GM13976 (cell line): ENCODE data around the gene HS3ST6.

ENCODE experiments used
- DNase-seq: peaks from one replicate; pipeline ENCODE4 v3.0.0; 2012; ENCODE audit warnings: low spot score
- in situ Hi-C: fragments of 300-500 bp; cut with MboI; formaldehyde crosslinking; loops from one replicate; pipeline ENCODE4 v1.12.0; 2022; ENCODE audit warnings: low sequenced_read_pairs, mixed read lengths, inconsistent platforms; ENCODE audit not compliant: unreplicated experiment
- TF ChIP-seq, protein P1 (sequence below): IDR thresholded peaks from 2 replicates; pipeline ENCODE4 v1.5.1; 2012; ENCODE audit warnings: borderline replicate concordance, mild to moderate bottlenecking; ENCODE audit not compliant: insufficient read depth; ENCODE audit errors: extremely low read depth, missing control alignments, control extremely low read depth

Gene HS3ST6

DNA sequence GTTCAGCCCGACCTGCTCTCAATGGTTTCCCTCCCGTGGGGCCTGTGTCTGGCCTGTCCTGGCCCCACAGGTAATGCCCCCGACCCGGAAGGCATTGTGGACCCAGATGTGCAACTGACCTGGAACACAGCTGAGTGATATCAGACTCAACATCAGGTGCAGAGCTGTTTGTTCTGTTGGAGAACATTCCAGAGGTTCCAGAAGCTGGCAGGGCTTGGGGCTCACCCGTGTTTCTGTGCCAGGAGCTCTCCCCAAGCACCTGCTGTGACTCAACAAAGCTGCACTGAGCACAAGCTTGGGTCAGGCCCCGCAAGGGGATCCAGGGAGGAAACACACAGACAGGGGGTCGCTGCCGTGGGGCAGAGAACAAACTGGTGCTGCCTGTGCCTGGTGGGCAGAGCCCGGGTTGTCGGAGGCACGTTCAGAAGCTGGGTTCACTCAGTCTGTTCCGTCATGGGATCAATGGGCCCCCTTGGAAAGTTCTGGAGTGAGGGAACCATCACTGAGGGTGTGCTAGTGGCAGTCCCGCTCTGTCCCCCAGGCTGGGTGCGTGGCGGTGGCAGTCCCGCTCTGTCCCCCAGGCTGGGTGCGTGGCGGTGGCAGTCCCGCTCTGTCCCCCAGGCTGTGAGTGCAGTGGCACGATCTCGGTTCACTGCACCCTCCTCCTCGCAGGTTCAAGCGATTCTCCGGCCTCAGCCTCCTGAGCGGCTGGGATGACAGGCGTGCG lies 22.1 kb downstream of the HS3ST6 start:
- in situ Hi-C loops, result no loop called here
- TF ChIP-seq, protein P1, sequence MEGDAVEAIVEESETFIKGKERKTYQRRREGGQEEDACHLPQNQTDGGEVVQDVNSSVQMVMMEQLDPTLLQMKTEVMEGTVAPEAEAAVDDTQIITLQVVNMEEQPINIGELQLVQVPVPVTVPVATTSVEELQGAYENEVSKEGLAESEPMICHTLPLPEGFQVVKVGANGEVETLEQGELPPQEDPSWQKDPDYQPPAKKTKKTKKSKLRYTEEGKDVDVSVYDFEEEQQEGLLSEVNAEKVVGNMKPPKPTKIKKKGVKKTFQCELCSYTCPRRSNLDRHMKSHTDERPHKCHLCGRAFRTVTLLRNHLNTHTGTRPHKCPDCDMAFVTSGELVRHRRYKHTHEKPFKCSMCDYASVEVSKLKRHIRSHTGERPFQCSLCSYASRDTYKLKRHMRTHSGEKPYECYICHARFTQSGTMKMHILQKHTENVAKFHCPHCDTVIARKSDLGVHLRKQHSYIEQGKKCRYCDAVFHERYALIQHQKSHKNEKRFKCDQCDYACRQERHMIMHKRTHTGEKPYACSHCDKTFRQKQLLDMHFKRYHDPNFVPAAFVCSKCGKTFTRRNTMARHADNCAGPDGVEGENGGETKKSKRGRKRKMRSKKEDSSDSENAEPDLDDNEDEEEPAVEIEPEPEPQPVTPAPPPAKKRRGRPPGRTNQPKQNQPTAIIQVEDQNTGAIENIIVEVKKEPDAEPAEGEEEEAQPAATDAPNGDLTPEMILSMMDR, result no peak
- no peak for DNase-seq

DNA sequence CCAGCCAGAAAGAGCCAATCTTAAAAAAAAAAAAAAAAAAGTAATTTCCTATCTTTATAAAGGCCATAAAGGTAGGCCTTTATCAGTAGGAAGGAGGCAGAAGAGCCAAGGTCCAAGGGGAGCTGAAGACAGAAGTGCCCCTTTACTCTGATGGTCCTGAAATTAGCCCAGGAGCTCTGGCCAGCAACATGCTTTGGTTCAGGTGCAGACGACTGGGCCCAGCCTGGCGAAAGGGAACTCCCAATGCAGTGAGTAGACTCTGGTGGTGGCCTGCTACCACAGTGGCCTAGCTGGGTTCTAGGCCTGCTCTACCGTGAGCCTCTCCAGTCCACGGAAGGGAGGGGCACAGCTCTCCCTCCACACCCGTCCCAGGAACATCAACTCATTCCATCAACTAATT lies 23.1 kb downstream of the HS3ST6 start:
- no peak for DNase-seq
- in situ Hi-C loops, result no loop called here
- TF ChIP-seq, protein P1, result no peak

DNA sequence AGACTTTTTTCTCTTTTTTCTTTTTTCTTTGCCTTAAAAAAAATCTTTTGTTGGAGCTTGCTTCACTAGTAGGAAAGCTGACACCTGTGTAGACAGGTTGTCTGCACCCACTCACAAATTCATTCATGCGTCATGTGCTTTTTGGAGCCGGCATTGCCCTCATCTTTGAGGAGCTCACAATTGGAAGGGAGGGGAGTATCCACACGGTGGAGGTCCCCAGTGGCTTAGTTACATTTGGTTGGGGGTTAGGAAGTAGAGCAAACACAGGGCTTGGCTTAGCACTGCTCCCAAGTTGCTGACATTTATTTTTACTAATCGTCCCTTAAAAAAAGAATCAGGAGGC lies 27.5 kb downstream of the HS3ST6 start:
- TF ChIP-seq, protein P1, result no peak
- DNase-seq, result no peak
- in situ Hi-C loops, result no loop called here

DNA sequence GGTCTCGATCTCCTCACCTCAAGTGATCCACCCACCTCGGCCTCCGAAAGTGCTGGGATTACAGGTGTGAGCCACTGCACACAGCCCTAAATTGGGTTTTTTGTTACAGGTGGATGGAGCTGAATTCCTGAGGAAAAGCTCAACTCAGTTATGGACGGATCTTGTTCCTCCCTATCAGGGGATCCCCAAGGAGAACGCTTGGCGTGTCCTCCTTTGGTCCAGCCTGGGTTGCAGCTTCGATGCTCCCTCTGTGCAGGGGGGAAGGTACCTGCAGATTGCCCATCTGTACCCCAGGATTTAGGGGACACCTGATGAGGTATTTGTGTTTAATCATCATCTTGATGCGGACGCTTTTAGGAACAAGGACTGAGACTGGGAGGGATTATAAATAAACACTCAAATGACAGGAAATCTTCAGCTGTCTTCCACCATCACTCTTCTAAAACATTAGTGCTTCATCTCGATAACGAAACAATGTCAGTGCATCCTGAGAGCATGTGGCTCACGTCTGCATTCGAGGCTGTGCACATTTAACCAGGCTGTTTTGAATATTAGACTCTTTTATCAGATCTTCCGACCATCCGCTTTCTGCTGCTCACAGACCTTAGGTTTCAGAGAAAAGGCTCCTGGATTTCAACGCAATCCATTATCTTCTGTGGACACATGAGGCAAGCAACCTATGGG lies 28.0 kb downstream of the HS3ST6 start:
- in situ Hi-C loops, result no loop called here
- DNase-seq, result no peak
- TF ChIP-seq, protein P1, result no peak

DNA sequence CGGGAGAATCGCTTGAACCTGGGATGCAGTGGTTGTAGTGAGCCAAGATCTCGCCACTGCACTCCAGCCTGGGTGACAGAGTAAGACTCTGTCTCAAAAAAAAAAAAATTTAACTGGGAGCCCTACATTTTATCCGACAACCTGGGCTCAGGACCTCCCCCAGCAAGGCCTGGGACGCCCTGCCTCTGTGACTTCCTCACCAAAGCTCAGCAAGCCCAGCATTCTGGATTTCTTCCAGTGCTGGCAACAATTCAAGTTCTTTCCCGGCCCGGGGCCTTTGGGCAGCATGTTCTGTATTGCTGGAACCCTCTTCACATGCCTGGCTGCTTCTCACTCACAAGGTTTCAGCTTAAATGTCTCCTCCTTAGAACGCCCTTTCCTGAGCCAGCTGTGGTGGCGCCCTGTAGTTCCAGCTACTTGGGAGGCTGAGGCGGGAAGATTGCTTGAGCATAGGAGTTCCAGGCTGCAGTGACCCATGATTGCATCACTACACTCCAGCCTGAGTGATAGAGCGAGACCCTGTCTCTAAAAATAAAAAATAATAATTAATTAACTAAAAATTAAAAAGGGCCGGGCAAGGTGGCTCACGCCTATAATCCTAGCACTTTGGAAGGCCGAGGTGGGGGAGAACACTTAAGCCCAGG lies 30.4 kb downstream of the HS3ST6 start:
- in situ Hi-C loops, result no loop called here
- DNase-seq, result no peak
- TF ChIP-seq, protein P1, result no peak

DNA sequence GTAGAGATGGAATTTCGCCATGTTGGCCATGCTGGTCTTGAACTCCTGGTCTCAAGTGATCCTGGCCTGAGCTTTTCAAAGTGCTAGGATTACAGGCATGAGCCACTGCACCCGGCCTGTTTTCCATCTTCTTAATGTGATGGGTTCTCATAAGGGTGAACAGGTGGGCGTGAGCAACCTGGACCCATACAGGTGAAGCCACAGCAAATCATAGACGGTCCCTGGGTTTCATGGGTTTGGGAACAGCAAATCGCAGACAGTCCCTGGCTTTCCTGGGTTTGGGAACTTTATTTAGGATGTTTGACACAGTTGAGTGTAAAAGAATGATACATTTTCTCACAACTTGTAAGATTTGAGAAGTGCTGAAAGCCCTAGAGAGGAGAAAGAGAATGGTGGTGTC lies 33.3 kb downstream of the HS3ST6 start:
- TF ChIP-seq, protein P1, result no peak
- in situ Hi-C loops, result no loop called here
- no peak for DNase-seq
